GM12874 (cell line): ENCODE results near the gene PIGO.

ENCODE experiments used
- TF ChIP-seq, protein P1 (sequence below): IDR thresholded peaks from 2 replicates; pipeline ENCODE4 v1.5.1; 2011; ENCODE audit warnings: low read depth, mild to moderate bottlenecking, control low read depth, low read length, moderate library complexity; ENCODE audit not compliant: insufficient read depth

The PIGO gene

GRCh38 chr9:35110327-35110761 is 14.0 kb upstream of the PIGO start:
- TF ChIP-seq, protein P1, sequence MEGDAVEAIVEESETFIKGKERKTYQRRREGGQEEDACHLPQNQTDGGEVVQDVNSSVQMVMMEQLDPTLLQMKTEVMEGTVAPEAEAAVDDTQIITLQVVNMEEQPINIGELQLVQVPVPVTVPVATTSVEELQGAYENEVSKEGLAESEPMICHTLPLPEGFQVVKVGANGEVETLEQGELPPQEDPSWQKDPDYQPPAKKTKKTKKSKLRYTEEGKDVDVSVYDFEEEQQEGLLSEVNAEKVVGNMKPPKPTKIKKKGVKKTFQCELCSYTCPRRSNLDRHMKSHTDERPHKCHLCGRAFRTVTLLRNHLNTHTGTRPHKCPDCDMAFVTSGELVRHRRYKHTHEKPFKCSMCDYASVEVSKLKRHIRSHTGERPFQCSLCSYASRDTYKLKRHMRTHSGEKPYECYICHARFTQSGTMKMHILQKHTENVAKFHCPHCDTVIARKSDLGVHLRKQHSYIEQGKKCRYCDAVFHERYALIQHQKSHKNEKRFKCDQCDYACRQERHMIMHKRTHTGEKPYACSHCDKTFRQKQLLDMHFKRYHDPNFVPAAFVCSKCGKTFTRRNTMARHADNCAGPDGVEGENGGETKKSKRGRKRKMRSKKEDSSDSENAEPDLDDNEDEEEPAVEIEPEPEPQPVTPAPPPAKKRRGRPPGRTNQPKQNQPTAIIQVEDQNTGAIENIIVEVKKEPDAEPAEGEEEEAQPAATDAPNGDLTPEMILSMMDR: no peak

- TF ChIP-seq, protein P1: no peak
These were observed 12.7 kb upstream of the PIGO start for GRCh38 chr9:35108946-35109575.

DNA sequence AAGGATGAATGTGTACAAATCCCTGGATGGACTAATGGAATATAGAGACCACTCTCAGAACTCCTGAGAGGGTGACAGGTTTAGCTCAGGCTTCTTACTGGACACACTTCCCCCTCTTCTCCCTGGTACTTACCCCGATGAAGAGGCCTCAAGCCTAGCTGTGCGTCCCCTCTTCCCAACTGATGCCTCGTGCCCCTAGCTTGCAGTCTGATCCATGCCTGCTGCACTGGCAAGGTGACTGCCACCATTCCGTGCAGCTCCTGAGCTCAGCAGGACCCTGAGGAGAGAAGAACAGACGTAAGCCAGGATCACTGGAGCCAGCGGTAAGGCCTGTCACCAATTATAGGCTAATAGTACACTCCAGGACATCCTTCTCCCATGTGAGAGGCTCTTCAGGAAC is 12.1 kb upstream of the PIGO start:
- TF ChIP-seq, protein P1: no peak

DNA sequence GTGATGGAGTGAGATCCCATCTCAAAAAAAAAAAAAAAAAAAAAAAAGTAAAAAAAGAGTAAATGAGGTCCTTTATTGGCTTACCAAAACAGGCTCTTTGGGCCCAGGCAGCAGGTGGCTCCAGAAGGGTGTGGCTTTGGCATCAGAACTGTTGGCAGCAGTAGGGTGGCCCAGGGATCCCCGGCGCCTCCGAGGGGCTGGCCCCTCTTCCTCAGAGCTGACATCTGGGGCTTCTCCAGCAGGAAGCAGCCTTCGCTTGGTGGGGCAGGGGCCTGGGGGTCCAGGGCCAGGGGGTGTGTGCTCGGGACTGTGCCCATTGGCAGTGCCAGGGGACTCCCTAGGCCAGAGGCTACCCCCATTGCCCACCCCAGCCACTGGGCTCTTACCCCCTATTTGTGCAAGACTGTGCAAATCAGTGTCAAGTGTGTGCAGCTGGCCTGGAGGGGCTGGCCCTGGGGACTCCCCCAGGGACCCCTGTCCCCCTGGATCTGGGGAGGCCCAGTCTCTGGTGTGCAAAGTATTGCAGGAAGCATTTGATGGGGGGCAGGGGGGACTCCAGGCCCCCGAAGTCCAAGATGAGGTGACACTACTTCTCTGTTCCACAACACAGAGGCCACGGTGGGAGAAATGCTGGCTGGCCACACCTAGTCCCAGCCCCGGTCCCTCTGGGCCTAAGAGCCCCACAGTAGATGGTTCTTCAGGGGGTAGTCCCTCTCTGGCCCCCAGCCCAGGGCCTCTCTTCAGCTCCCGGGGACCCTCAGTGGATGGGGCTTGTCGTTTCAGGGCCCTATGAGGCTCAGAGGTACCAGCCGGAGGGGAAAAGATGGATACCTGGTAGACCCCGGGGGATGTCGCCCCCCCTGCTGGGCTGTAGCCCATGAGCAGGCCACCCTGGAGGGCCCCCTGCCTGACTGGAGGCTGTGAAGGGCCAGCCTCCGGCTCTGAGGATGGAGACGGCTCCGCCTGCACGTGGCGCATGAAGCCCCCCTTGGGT is 11.2 kb upstream of the PIGO start:
- TF ChIP-seq, protein P1: no peak

- TF ChIP-seq, protein P1: no peak
These were observed 9.9 kb upstream of the PIGO start for GRCh38 chr9:35106343-35106730.

- TF ChIP-seq, protein P1: no peak
These were observed 9.4 kb upstream of the PIGO start for GRCh38 chr9:35105571-35106342.

GRCh38 chr9:35105126-35105525 is 8.7 kb upstream of the PIGO start:
- TF ChIP-seq, protein P1: no peak
